Measurements from ENCODE around the gene RPRD2. TPM values are rescaled to one million over a fixed set of nuclear protein-coding genes. Genes with fewer than 3 reads are reported as not detected.
A peak's percentile ranks its signal among the peaks of the same experiment; 100 is the strongest.

RPRD2 gene
- total and polyA plus RNA-seq, 2 experiments from 2014 or later, result 16.8 to 20.4 TPM

DNA sequence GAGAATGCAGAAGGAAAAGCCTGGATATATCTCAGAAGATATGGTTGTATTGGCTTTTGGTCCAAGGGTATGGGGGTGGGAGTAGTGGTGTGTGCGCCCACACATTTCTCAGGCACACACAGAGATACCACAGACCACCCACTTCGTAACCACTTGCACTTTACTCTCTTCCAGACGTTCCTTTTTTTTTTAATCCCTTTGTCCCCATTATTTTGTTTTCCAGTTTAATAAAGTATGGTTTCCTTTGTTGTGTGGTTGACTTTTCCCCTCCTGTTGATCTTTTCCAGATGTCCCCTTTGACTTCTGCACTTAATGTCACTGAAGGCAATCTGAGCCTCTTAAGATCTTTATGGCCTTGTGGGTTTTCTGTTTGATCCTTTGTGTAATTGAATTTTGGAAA lies 112.8 kb downstream of the RPRD2 start (continued):
- TF ChIP-seq, protein P1, sequence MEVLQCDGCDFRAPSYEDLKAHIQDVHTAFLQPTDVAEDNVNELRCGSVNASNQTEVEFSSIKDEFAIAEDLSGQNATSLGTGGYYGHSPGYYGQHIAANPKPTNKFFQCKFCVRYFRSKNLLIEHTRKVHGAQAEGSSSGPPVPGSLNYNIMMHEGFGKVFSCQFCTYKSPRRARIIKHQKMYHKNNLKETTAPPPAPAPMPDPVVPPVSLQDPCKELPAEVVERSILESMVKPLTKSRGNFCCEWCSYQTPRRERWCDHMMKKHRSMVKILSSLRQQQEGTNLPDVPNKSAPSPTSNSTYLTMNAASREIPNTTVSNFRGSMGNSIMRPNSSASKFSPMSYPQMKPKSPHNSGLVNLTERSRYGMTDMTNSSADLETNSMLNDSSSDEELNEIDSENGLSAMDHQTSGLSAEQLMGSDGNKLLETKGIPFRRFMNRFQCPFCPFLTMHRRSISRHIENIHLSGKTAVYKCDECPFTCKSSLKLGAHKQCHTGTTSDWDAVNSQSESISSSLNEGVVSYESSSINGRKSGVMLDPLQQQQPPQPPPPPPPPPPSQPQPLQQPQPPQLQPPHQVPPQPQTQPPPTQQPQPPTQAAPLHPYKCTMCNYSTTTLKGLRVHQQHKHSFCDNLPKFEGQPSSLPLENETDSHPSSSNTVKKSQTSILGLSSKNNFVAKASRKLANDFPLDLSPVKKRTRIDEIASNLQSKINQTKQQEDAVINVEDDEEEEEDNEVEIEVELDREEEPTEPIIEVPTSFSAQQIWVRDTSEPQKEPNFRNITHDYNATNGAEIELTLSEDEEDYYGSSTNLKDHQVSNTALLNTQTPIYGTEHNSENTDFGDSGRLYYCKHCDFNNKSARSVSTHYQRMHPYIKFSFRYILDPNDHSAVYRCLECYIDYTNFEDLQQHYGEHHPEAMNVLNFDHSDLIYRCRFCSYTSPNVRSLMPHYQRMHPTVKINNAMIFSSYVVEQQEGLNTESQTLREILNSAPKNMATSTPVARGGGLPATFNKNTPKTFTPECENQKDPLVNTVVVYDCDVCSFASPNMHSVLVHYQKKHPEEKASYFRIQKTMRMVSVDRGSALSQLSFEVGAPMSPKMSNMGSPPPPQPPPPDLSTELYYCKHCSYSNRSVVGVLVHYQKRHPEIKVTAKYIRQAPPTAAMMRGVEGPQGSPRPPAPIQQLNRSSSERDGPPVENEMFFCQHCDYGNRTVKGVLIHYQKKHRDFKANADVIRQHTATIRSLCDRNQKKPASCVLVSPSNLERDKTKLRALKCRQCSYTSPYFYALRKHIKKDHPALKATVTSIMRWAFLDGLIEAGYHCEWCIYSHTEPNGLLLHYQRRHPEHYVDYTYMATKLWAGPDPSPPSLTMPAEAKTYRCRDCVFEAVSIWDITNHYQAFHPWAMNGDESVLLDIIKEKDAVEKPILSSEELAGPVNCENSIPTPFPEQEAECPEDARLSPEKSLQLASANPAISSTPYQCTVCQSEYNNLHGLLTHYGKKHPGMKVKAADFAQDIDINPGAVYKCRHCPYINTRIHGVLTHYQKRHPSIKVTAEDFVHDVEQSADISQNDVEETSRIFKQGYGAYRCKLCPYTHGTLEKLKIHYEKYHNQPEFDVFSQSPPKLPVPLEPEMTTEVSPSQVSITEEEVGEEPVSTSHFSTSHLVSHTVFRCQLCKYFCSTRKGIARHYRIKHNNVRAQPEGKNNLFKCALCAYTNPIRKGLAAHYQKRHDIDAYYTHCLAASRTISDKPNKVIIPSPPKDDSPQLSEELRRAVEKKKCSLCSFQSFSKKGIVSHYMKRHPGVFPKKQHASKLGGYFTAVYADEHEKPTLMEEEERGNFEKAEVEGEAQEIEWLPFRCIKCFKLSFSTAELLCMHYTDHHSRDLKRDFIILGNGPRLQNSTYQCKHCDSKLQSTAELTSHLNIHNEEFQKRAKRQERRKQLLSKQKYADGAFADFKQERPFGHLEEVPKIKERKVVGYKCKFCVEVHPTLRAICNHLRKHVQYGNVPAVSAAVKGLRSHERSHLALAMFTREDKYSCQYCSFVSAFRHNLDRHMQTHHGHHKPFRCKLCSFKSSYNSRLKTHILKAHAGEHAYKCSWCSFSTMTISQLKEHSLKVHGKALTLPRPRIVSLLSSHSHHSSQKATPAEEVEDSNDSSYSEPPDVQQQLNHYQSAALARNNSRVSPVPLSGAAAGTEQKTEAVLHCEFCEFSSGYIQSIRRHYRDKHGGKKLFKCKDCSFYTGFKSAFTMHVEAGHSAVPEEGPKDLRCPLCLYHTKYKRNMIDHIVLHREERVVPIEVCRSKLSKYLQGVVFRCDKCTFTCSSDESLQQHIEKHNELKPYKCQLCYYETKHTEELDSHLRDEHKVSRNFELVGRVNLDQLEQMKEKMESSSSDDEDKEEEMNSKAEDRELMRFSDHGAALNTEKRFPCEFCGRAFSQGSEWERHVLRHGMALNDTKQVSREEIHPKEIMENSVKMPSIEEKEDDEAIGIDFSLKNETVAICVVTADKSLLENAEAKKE (CRISPR knock-in tag; IDR thresholded peaks at IDR 0.05), result no peak
- TF ChIP-seq, protein P2, sequence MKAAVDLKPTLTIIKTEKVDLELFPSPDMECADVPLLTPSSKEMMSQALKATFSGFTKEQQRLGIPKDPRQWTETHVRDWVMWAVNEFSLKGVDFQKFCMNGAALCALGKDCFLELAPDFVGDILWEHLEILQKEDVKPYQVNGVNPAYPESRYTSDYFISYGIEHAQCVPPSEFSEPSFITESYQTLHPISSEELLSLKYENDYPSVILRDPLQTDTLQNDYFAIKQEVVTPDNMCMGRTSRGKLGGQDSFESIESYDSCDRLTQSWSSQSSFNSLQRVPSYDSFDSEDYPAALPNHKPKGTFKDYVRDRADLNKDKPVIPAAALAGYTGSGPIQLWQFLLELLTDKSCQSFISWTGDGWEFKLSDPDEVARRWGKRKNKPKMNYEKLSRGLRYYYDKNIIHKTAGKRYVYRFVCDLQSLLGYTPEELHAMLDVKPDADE (IDR thresholded peaks at IDR 0.05), result no peak
- TF ChIP-seq ZNF114 (CRISPR knock-in tag; IDR thresholded peaks at IDR 0.05), result no peak

DNA sequence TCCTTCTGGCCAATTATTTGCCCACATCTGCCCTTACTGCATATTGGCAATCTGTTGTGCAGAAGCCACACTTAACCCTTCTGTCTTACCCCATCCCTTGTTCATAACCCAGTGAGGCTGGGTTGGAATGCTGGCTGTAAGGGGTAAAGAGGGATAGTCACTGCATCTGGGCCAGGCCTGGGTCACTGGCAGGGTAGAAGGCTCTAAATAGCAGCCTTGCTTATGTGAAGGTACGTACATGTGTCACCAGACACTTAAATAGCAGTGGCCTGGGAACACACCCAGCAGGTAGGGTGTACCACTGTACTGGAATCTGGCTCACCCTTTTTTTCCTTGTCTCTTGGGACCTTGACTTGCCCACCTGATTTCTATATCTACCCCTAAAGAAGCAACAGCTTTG lies 113.4 kb downstream of the RPRD2 start:
- peak; percentile 13; the same call in 2 of the 3 replicates for ATAC-seq
- Histone ChIP-seq H3K27ac (ENCODE audit: low read depth) (no peak overlapping the region), H3K36me3 (ENCODE audit: insufficient read depth) (no peaks in the 10 kb centered on the region), H4K20me1 (replicated peaks; ENCODE audit: insufficient read depth) (no peaks in the 10 kb centered on the region; the same call in 1 of the 2 replicates), H3K4me1 (ENCODE audit: insufficient read depth) (no peaks in the 10 kb centered on the region), H3K79me2 (replicated peaks; ENCODE audit: insufficient read depth) (no peaks in the 10 kb centered on the region), H3K9me2 (ENCODE audit: insufficient read depth) (no peaks in the 10 kb centered on the region), H2AFZ (no peak overlapping the region), H3K4me2 (no peak overlapping the region), H3K27me3 (ENCODE audit: insufficient read depth) (no peaks in the 10 kb centered on the region), H3K4me3 (no peak overlapping the region), H3F3A (replicated peaks; ENCODE audit: low read depth) (peaks cover 4% of the 10 kb centered on the region; the same call in 1 of the 2 replicates)
- DNase-seq (ENCODE audit: low spot score), result no peak
- Mint-ChIP-seq H3K4me3 (no peak overlapping the region), H3K9me3 (no peaks in the 10 kb centered on the region), H3K27me3 (ENCODE audit: insufficient read depth, low read depth, poor library complexity) (peaks cover 15% of the 10 kb centered on the region), H3K4me1 (peaks cover 10% of the 10 kb centered on the region; the same call in 2 of the 3 replicates), H3K36me3 (ENCODE audit: low read depth) (peaks cover 10% of the 10 kb centered on the region), H3K27ac (no peak overlapping the region)
- TF ChIP-seq, protein P3, sequence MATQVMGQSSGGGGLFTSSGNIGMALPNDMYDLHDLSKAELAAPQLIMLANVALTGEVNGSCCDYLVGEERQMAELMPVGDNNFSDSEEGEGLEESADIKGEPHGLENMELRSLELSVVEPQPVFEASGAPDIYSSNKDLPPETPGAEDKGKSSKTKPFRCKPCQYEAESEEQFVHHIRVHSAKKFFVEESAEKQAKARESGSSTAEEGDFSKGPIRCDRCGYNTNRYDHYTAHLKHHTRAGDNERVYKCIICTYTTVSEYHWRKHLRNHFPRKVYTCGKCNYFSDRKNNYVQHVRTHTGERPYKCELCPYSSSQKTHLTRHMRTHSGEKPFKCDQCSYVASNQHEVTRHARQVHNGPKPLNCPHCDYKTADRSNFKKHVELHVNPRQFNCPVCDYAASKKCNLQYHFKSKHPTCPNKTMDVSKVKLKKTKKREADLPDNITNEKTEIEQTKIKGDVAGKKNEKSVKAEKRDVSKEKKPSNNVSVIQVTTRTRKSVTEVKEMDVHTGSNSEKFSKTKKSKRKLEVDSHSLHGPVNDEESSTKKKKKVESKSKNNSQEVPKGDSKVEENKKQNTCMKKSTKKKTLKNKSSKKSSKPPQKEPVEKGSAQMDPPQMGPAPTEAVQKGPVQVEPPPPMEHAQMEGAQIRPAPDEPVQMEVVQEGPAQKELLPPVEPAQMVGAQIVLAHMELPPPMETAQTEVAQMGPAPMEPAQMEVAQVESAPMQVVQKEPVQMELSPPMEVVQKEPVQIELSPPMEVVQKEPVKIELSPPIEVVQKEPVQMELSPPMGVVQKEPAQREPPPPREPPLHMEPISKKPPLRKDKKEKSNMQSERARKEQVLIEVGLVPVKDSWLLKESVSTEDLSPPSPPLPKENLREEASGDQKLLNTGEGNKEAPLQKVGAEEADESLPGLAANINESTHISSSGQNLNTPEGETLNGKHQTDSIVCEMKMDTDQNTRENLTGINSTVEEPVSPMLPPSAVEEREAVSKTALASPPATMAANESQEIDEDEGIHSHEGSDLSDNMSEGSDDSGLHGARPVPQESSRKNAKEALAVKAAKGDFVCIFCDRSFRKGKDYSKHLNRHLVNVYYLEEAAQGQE (IDR thresholded peaks at IDR 0.05; ENCODE audit: unreplicated experiment), result no peak
- TF ChIP-seq EZH2 (IDR thresholded peaks at IDR 0.05; ENCODE audit: low read depth, unreplicated experiment) (no peak), ZNF331 (CRISPR knock-in tag; IDR thresholded peaks at IDR 0.05; ENCODE audit: low read depth) (no peak), NANOG (IDR thresholded peaks at IDR 0.05; ENCODE audit: borderline replicate concordance) (no peak)
- TF ChIP-seq, protein P2 (IDR thresholded peaks at IDR 0.05), result no peak
